Stomach (tissue), 9 donors: ENCODE measurements around the gene HNRNPLL. TPM values are rescaled to one million over a fixed set of nuclear protein-coding genes. Genes with fewer than 3 reads are reported as not detected.
"Not testable (repeated sequence)": the region's sequence is repeated elsewhere in the genome, so short reads cannot be mapped to it uniquely, and the experiment has no call there.

Experiments used
- DNase-seq, 2 donors: peaks; one replicate each; pipeline versions ENCODE4 v3.0.0 to v3.0.0-alpha.2; 2013 to 2019
- H3K27ac ChIP-seq, 5 donors: fragments of 200-600 bp in 4 of 5; sonication (generic) in 4 of 5; one replicate each; pipeline ENCODE4 v1.5.1; 2013 to 2019; ENCODE audit warnings: mild to moderate bottlenecking in 1 of 5, moderate library complexity in 1 of 5
- H3K27me3 ChIP-seq, 3 donors: fragments of 200-600 bp; sonication (generic); one replicate each; pipeline ENCODE4 v1.5.1; 2017 to 2019; ENCODE audit warnings: mixed run types in 1 of 3
- H3K36me3 ChIP-seq, 4 donors: fragments of 200-600 bp; sonication (generic); 1 replicate in 3 of 4; 2 replicates in 1 of 4; pipeline ENCODE4 v1.5.1; 2016 to 2019
- H3K4me1 ChIP-seq, 4 donors: fragments of 200-600 bp; sonication (generic); one replicate each; pipeline ENCODE4 v1.5.1; 2016 to 2019
- H3K4me3 ChIP-seq, 4 donors: fragments of 200-600 bp; sonication (generic) in 3 of 4; one replicate each; pipeline ENCODE4 v1.5.1; 2016 to 2019; ENCODE audit warnings: mild to moderate bottlenecking in 1 of 4
- H3K9me3 ChIP-seq, 4 donors: fragments of 200-600 bp; sonication (generic); one replicate each; pipeline ENCODE4 v1.5.1; 2016 to 2019
- EP300 ChIP-seq: sonication (generic); formaldehyde crosslinking; IDR thresholded peaks from one replicate; pipeline ENCODE4 v1.6.1; 2017; ENCODE audit warnings: antibody characterized with exemption
- POLR2A ChIP-seq, 4 donors: fragments of 450-650 bp; IDR thresholded peaks; one replicate each; pipeline ENCODE4 v1.6.1; 2016; ENCODE audit warnings: antibody characterized with exemption in 4 of 4, control low read depth in 2 of 4, mild to moderate bottlenecking in 1 of 4, moderate library complexity in 1 of 4
- POLR2AphosphoS5 ChIP-seq, 3 donors: sonication (generic); formaldehyde crosslinking; IDR thresholded peaks; one replicate each; pipeline ENCODE4 v1.6.1; 2016; ENCODE audit warnings: antibody characterized with exemption in 3 of 3
- WGBS, 5 donors: extraction: QIAGEN DNeasy Blood & Tissue Kit in 3 of 5; methylation state at CpG; one replicate each; pipeline versions ENCODE4 v1.1.5 to v1.1.7; 2013 to 2018; 5-methylcytosine and 5-hydroxymethylcytosine counted together
- intact Hi-C: fragments of 100-400 bp; cut with DNase I; formaldehyde crosslinking; loops from one replicate; pipeline ENCODE4 v1.15.1; 2023; ENCODE audit warnings: low total_unique reads
- polyA plus RNA-seq, 3 donors: library from polyadenylated mRNA; stranded (reverse); fragments of 200-250 nt; gene quantifications; one replicate each; pipeline ENCODE4 v1.2.3, GENCODE V29; 2013
- total RNA-seq, 5 donors: library from RNA; depleted of rRNA; stranded (reverse); fragments of >200 nt; gene quantifications; one replicate each; pipeline versions ENCODE4 v1.1.0 to v1.2.3, GENCODE V29; 2014 to 2016
- TF ChIP-seq, protein P1 (sequence below), 7 experiments: fragments of 450-650 bp in 4 of 7; fragments of 200-600 bp in 3 of 7; sonication (generic) in 3 of 7; IDR thresholded peaks; one replicate each; pipeline ENCODE4 v1.5.1; 2016 to 2019; ENCODE audit warnings: antibody characterized with exemption in 7 of 7, control low read depth in 2 of 7, mild to moderate bottlenecking in 1 of 7
- donor health status: healthy with polysubstance abuse.
- donor health status: Bipolar disorder and iron deficiency.
- donor health status: healthy.

The HNRNPLL gene
- total and polyA plus RNA-seq, 8 donors, result 12.2 to 97.9 (median 25.7) TPM

DNA sequence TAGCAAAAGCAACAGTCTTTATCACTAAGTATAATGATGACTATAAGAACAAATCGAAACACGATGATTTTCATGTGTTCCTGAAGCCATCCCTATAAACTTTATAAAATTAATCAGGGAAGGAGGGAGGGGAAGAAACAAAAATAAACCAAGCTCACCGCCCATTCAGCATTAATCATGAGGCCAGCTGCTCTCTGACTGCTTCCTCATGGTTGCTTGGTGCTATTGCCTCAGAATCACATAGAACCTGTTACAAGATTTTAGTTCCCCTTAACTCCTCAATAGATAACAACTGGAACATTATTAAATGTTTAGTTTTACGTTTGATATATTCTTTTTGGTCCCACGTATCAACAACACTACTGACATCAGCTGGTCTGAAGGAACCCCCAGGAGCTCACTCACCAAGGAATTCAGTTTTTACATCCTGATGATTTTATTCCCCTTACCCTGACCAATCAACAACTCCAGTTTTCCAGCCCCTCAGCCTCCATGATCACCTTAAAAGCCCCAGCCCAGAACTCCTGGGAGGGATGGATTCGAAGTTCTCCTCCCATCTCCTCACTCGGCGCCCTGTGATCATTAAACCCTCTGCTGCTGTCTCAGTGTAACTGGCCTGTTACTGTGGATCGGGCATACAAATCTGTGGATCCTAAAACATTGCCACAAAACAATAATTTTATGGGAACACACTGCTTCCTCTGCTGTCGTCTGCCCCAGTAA, 10.6 kb upstream of the HNRNPLL start:
- TF ChIP-seq, protein P1, sequence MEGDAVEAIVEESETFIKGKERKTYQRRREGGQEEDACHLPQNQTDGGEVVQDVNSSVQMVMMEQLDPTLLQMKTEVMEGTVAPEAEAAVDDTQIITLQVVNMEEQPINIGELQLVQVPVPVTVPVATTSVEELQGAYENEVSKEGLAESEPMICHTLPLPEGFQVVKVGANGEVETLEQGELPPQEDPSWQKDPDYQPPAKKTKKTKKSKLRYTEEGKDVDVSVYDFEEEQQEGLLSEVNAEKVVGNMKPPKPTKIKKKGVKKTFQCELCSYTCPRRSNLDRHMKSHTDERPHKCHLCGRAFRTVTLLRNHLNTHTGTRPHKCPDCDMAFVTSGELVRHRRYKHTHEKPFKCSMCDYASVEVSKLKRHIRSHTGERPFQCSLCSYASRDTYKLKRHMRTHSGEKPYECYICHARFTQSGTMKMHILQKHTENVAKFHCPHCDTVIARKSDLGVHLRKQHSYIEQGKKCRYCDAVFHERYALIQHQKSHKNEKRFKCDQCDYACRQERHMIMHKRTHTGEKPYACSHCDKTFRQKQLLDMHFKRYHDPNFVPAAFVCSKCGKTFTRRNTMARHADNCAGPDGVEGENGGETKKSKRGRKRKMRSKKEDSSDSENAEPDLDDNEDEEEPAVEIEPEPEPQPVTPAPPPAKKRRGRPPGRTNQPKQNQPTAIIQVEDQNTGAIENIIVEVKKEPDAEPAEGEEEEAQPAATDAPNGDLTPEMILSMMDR (IDR thresholded peaks at IDR 0.05), result no peak
- TF ChIP-seq POLR2A (IDR thresholded peaks at IDR 0.05), result no peak
- no peak for TF ChIP-seq EP300
- TF ChIP-seq POLR2AphosphoS5 (IDR thresholded peaks at IDR 0.05), result no peak
- 48 to 62% (median 53%) methylated on average over 10 of the region's 10 CpGs for WGBS, 5 donors
- intact Hi-C loops, result no loop called here
- peak overlapping the region in 2 of 5 donors; percentile 16 to 54 for H3K27ac ChIP-seq
- H3K36me3 ChIP-seq, result no peaks in the 10 kb centered on the region
- no peaks in the 10 kb centered on the region for H3K27me3 ChIP-seq
- peaks cover 0 to 30% (median 11%) of the 10 kb centered on the region in 4 donors for H3K4me1 ChIP-seq
- no peak overlapping the region for H3K4me3 ChIP-seq
- H3K9me3 ChIP-seq, result no peaks in the 10 kb centered on the region
- DNase-seq, result peak in 1 of 2 donors; percentile 73

DNA sequence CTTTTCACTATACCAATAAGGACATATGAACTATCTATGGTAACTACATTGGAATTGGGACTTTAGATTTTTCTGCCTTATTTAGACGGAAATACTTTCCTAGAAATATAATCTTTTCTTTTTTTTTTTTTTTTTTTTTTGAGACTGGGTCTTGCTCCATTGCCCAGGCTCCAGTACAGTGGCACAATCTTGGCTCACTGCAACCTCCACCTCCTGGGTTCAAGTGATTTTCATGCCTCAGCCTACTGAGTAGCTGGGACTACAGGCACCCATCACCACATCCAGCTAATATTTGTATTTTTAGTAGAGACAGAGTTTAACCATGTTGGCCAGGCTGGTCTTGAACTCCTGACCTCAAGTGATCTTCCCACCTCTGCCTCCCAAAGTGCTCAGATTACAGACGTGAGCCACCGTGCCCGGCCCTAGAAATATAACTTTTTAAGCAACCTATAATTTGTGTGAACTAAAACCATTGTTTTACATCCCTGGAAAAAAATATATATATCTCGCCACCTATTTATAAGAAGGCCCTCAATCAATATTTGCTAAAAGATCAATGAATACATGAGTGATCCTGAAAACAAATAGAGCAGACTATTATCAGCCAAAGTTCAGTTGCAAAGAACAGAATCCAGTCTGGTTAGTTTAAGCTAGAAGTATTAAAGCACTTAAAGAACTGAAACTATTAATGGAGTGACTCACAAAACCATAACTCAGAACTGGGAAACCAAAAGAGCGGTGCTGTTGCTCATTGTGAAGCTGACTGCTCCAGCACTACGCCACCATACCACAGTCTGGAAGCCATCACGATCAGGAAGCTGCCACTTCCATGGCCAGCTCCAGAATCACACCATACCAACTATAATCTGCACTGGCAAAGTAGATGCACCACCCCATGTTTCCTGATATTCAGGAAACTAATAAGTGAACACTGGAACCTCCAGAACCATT, 8.4 kb upstream of the HNRNPLL start:
- TF ChIP-seq, protein P1 (IDR thresholded peaks at IDR 0.05), result no peak
- TF ChIP-seq POLR2AphosphoS5 (IDR thresholded peaks at IDR 0.05), result peak in 1 of 3 donors; percentile 35
- no peak for TF ChIP-seq POLR2A (IDR thresholded peaks at IDR 0.05)
- Histone ChIP-seq H3K27me3 (no peaks in the 10 kb centered on the region), H3K27ac (peak overlapping the region in 2 of 5 donors; percentile 13 to 69), H3K4me1 (peaks cover 0 to 30% (median 11%) of the 10 kb centered on the region in 4 donors), H3K9me3 (no peaks in the 10 kb centered on the region), H3K36me3 (no peaks in the 10 kb centered on the region), H3K4me3 (no peak overlapping the region)
- WGBS, 5 donors, result 50 to 59% (median 56%) methylated on average over 8 of the region's 8 CpGs
- DNase-seq, result peak in 1 of 2 donors; percentile 52
- intact Hi-C loops, result no loop called here

DNA sequence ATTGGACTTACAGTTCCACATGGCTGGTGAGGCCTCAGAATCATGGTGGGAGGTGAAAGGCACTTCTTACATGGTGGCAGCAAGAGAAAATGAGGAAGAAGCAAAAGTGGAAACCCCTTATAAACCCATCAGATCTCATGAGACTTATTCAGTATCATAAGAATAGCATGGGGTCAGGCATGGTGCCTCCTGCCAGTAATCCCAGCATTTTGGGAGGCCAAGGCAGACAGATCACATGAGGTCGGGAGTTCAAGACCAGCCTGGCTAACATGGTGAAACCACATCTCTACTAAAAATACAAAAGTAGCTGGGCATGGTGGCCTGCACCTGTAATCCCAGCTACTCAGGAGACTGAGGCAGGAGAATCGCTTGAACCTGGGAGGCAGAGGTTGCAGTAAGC, 6.5 kb upstream of the HNRNPLL start:
- peaks cover 0 to 33% (median 11%) of the 10 kb centered on the region in 4 donors for H3K4me1 ChIP-seq
- H3K36me3 ChIP-seq, H3K9me3 ChIP-seq, DNase-seq, H3K27me3 ChIP-seq, H3K4me3 ChIP-seq, H3K27ac ChIP-seq: not testable (repeated sequence)
- WGBS, 5 donors, result 89 to 100% (median 98%) methylated on average over 2 of the region's 2 CpGs
- intact Hi-C loops, result loop anchor here (10.0 kb wide), 1 partner anchor 66 kb away; no protein-coding TSS in a partner anchor

DNA sequence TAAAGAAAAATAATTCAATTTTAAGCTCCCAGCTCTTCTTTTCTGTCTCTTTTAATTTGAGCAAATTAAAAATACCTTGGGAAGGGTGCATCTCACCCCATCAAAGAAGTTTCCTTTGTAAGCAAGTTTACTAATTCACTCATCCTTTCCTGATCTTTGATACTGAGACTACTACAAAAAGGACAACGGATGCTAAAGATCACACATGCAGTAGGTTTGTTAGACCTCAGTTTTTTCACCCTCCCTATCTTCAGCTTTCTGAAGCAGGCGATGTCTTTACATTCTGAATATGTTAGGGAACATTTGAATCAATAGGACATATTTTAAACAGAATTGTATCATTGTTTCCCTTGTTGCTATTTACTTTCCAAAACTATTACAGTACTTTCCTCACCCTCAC, 6.0 kb upstream of the HNRNPLL start:
- DNase-seq, result no peak
- H3K4me1 ChIP-seq, result peaks cover 3 to 35% (median 13%) of the 10 kb centered on the region in 4 donors
- H3K4me3 ChIP-seq, result no peak overlapping the region
- no peaks in the 10 kb centered on the region for H3K36me3 ChIP-seq
- no peaks in the 10 kb centered on the region for H3K27me3 ChIP-seq
- H3K27ac ChIP-seq, result no peak overlapping the region
- WGBS, 5 donors, result 87 to 90% (median 89%) methylated on average over 2 of the region's 2 CpGs
- intact Hi-C loops, result loop anchor here (10.0 kb wide), 1 partner anchor 66 kb away; no protein-coding TSS in a partner anchor
- H3K9me3 ChIP-seq, result no peaks in the 10 kb centered on the region
- TF ChIP-seq EP300, result no peak
- TF ChIP-seq, protein P1 (IDR thresholded peaks at IDR 0.05), result no peak
- no peak for TF ChIP-seq POLR2AphosphoS5 (IDR thresholded peaks at IDR 0.05)
- TF ChIP-seq POLR2A (IDR thresholded peaks at IDR 0.05), result no peak
